D721Med (cell line): ENCODE results near the gene IGLL5.

ENCODE experiments used
- DNase-seq: peaks from one replicate; pipeline ENCODE4 v3.0.0; 2011; ENCODE audit warnings: low spot score; ENCODE audit not compliant: insufficient read length
- FAIRE-seq: peaks from 2 replicates; lab custom pipeline; 2011; peaks lifted over from hg19 to GRCh38; lab: Jason Lieb, UNC
- TF ChIP-seq, protein P1 (sequence below): IDR thresholded peaks from 2 replicates; pipeline ENCODE4 v1.5.1; 2012; ENCODE audit warnings: mild to moderate bottlenecking, control low read depth; ENCODE audit not compliant: insufficient read depth; ENCODE audit errors: missing control alignments

IGLL5 gene

DNA sequence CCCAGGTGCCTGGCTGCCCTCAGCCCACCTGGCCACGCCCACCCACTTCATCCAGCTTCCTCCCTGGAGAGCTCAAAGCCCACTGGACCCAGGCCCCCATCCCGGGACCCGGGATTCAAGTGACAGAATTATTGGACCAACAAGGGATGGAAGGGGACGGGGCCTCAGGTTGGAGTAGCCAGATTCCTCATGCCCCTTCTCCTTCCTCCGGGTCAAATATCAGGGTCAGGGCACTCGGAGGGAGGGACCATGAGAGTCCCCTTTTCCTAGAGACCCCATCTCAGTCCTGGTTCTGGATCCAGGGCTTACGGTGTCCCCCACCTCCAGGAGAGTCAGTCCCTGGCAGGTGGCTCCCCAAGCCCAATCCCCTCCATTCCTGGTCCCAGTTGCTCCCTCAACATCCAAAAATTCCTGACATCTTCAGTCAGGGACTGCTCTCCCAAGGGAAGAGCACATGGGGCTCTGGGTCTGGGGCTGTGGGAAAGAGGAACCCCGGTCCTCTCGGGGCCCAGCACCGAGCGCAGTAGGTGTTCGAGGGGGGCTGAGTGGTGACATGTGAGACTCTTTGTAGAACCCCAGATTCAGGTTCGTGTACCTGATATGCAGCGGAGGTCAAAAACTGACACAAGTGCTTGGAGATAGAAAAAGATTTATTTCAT, 37.7 kb downstream of the IGLL5 start:
- TF ChIP-seq, protein P1, sequence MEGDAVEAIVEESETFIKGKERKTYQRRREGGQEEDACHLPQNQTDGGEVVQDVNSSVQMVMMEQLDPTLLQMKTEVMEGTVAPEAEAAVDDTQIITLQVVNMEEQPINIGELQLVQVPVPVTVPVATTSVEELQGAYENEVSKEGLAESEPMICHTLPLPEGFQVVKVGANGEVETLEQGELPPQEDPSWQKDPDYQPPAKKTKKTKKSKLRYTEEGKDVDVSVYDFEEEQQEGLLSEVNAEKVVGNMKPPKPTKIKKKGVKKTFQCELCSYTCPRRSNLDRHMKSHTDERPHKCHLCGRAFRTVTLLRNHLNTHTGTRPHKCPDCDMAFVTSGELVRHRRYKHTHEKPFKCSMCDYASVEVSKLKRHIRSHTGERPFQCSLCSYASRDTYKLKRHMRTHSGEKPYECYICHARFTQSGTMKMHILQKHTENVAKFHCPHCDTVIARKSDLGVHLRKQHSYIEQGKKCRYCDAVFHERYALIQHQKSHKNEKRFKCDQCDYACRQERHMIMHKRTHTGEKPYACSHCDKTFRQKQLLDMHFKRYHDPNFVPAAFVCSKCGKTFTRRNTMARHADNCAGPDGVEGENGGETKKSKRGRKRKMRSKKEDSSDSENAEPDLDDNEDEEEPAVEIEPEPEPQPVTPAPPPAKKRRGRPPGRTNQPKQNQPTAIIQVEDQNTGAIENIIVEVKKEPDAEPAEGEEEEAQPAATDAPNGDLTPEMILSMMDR, result no peak
- FAIRE-seq, result no peak
- no peak for DNase-seq

DNA sequence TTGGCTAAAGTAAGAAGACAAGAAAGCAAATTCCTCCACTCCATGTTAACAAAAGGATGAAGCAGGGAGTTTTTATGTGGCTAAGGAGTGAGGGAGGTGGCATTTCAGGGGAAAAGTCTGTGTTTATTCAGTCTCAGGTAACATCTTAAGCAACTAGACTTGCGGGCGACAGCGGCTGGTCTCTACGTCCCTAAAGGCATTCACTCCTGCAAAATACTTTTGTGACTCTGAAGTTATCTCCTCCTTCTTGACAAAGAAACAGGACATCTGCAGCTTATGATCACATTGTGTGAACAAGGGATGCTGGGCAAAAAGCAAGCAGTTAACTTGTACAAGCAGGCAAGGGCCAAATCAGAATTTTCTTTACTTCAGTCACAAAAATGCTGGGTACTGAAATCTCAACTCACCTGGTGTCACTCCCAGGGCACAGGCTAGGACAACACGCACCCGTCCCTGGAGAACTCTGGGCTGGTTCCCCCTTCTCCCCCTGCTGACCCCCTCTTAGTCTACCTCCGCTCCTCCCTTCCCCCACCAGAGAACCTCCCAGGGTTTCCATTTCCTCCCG, 38.3 kb downstream of the IGLL5 start:
- TF ChIP-seq, protein P1, result no peak
- no peak for FAIRE-seq
- DNase-seq, result no peak

DNA sequence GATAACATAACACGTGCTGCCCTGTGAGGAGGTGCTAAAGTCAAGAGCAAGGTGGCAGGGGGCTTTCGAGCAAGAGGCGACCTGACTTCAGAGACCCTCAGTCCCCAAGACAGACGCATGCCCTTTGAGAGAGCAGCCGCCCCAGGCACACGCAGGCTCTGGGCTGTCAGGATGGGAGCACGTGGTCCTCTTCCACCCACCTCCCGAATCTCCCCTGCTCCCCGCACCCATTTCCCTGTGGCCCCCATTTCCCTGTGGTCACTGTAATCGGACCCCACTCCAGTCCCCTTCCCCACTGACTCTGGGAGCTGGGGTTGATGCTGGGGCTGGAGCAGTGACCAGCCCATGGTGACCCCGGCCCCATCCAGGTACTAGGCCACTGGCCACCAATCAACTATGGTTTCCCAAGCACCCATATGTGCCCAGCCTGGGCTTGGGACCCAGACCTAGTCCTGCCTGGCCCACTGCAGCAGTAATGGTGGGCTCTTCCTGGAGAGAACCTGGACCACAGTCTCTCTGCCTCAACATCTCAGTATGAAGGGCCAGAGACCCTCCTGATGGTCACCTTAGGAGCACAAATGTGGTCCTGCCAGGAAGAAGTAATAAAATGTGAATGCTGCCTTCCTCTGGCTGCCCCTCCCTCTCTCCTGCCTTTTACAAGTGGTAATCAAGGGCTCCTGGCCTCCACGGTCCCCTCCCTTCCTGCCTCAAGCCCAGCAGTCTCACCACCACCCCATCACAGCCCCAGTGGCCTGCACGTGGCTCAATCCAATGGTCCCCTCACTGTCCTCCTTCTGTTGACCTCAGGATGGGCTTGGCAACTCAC, 39.0 kb downstream of the IGLL5 start:
- no peak for FAIRE-seq
- TF ChIP-seq, protein P1, result no peak

DNA sequence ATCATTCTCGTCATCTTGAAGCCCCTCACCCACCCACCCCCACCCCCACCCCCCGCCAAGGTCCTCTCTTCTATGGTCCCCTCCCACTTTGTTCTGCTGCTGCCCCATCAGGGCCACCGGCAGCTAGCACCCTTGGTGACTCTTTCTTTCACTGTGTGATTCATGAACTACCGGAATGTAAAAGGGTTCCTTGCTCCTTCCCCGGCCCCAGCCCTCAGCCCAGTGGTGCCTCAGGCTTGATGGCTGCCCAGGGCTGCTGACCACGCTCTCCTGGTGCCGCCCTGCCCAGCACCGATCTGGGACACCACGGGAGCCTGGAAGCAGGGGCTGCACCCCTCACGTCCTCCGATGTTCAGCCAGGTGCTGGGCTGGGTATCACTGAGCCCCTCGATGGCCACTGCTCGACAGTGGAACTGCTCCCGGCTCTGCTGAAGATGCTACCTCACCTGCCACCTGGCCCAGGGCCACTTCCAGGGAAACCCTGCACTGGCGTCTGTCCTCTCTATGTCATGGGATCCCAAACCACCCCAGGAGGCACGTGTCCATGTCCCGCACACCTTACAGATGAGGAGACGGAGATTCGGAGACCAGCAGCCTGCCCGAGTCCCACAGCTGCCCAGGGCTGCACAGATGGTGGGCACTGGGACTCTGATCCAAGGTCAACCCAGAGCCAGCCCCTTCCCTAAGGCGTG, 39.7 kb downstream of the IGLL5 start:
- DNase-seq (no peak), FAIRE-seq (no peak)
- TF ChIP-seq, protein P1, result no peak

More for the DNA sequence above, 39.0 kb downstream of the IGLL5 start:
- DNase-seq, result no peak

DNA sequence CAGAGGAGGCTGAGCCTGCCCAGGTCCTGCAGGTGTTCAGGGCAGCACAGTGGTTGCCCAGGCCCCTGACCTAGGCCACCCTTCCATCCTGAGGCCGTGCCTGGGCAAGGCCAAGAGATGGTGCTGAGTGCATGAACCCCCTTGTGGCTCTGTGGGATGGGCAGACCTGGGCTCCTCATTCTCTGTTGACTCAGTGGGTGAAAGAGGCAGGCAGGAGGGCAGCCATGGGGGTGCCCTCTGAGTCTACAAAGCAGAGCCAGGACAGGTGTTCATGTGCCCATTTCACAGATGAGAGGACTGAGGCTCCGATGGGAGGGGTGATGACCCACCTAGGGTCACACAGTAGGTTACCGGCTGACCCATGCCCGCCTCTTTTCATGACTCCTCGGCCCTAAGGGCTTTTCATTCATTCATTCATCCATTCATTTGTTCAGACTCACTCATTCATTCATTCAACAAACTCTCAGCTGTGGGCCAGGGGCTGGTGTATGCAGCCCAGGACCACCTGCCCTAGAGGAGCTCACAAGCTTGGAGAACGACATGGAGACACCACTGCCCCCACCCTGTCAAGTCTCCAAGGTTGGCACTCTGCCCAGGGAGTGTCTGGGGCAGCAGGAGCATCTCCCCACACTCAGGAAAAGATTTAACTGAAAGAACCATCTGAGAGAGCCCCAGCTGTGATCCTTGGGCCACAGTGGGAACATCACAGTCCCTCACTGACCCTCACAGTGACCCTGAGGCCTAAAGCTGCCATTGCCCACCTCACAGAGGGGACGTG, 40.5 kb downstream of the IGLL5 start:
- no peak for DNase-seq
- TF ChIP-seq, protein P1, result no peak
- no peak for FAIRE-seq

DNA sequence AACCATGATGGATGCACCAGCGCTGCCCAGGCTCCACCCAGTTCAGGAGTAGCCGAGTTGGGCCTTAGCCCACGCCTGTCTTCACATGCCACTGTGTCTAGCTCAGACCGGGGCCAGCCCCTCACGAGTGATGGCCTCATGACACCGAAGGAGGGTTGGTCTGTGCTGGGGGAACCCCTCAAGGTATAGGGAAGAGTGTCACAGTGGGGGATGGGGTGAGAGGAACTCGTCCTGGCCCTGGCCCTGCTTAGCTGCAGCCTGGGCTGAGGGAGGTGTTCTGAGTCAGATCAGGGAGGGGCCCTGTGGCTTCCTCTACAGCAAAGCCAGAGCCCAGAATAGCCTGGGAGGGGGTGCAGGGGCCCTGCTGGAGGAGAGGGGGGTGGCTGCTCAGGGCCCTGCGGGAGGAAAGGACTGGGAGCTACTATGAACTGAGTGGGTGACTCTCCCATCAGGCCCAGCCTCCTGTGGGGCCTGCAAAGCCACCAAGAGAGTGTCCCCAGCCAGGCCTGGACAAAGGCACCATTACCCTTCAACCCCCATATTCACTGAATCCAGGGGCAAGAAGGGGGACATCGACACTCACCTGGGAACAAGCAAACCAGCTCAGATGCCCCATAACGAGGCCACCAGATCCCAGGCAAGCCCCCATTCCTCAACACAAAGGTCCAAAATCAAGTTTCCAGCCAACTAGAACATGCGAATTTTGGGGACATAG, 41.2 kb downstream of the IGLL5 start:
- TF ChIP-seq, protein P1, result no peak
- no peak for DNase-seq
- FAIRE-seq, result no peak
